Kidney epithelial cell (primary cell): ENCODE results near the gene CFH. TPM values are rescaled to one million over a fixed set of nuclear protein-coding genes. Genes with fewer than 3 reads are reported as not detected.
A peak's percentile ranks its signal among the peaks of the same experiment; 100 is the strongest.

Experiments used
- DNase-seq: peaks from one replicate; pipeline ENCODE4 v3.0.0-alpha.2; 2010; ENCODE audit warnings: low read depth
- H3K27me3 ChIP-seq: 2 replicates; pipeline ENCODE4 v1.6.0; 2011; ENCODE audit warnings: low read length; ENCODE audit not compliant: control insufficient read depth, insufficient read depth
- H3K36me3 ChIP-seq: 2 replicates; pipeline ENCODE4 v1.5.1; 2011; ENCODE audit warnings: low read length; ENCODE audit not compliant: control insufficient read depth, insufficient read depth
- H3K4me3 ChIP-seq: 2 replicates; pipeline ENCODE4 v1.5.1; 2011; ENCODE audit warnings: low read depth, mild to moderate bottlenecking, control low read depth, low read length
- CTCF ChIP-seq: IDR thresholded peaks from 2 replicates; pipeline ENCODE4 v1.5.1; 2011; ENCODE audit warnings: mild to moderate bottlenecking, moderate library complexity, low read length, control low read depth, inconsistent platforms; ENCODE audit not compliant: insufficient read depth, poor library complexity, severe bottlenecking
- total RNA-seq: library from RNA; depleted of rRNA; stranded (reverse); fragments of >200 nt; gene quantifications from 2 replicates; pipeline ENCODE4 v1.2.3, GENCODE V29; 2015

CFH gene
- total RNA-seq, result 0.58 and 0.89 TPM in 2 replicates

- no peak for TF ChIP-seq CTCF
- no peaks in the 10 kb centered on the region for H3K36me3 ChIP-seq
- peak within 1 kb of the TSS; percentile 33 for H3K4me3 ChIP-seq
- H3K27me3 ChIP-seq, result no peaks in the 10 kb centered on the region
- peak; percentile 41 for DNase-seq
These were observed at the start of gene CFH for GRCh38 chr1:196651637-196652215. TSS of gene CFH (plus strand) at chr1:196652043. CDS start at chr1:196652118, 75 bp downstream.

GRCh38 chr1:196603651-196604050, 48.2 kb upstream of the CFH start:
- Histone ChIP-seq H3K27me3 (no peaks in the 10 kb centered on the region), H3K4me3 (no peak overlapping the region), H3K36me3 (no peaks in the 10 kb centered on the region)
- TF ChIP-seq CTCF, result no peak
- no peak for DNase-seq

GRCh38 chr1:196607981-196608380, 43.9 kb upstream of the CFH start:
- DNase-seq, result no peak
- Histone ChIP-seq H3K36me3 (no peaks in the 10 kb centered on the region), H3K27me3 (no peaks in the 10 kb centered on the region), H3K4me3 (peak overlapping the region; percentile 58)
- no peak for TF ChIP-seq CTCF

- peak; percentile 14 for TF ChIP-seq CTCF
- Histone ChIP-seq H3K27me3 (no peaks in the 10 kb centered on the region), H3K4me3 (peak within 1 kb of the TSS; percentile 58), H3K36me3 (no peaks in the 10 kb centered on the region)
- DNase-seq, result peak; percentile 26
These were observed 43.2 kb upstream of the CFH start, which contains the start of gene KCNT2 for GRCh38 chr1:196608390-196609369. TSS of gene KCNT2 (minus strand) at chr1:196608440. CDS start at chr1:196608309, 131 bp downstream.

- H3K4me3 ChIP-seq, result peak overlapping the region; percentile 58
- no peak for DNase-seq
- TF ChIP-seq CTCF, result no peak
- H3K36me3 ChIP-seq, result no peaks in the 10 kb centered on the region
- no peaks in the 10 kb centered on the region for H3K27me3 ChIP-seq
These were observed 42.5 kb upstream of the CFH start for GRCh38 chr1:196609370-196609737.
